ENCODE data around the gene TBX6. TPM values are rescaled to one million over a fixed set of nuclear protein-coding genes. Genes with fewer than 3 reads are reported as not detected.

The TBX6 gene
- total and polyA plus RNA-seq, 12 donors = 0.28 to 1.7 (median 0.57) TPM

- DNase-seq = no peak
- intact Hi-C loops (cut with DNase I) = loop anchor here in 2 of 10 donors (10.0 kb wide), 2 partner anchors 328 to 578 kb away; partner anchors contain the start of genes FBRS (in 1 of the 2), PRR14 (in 1 of the 2) and ZNF771 (in 1 of the 2)
Measured at GRCh38 chr16:30076276-30076791, 15.4 kb downstream of the TBX6 start.

DNA sequence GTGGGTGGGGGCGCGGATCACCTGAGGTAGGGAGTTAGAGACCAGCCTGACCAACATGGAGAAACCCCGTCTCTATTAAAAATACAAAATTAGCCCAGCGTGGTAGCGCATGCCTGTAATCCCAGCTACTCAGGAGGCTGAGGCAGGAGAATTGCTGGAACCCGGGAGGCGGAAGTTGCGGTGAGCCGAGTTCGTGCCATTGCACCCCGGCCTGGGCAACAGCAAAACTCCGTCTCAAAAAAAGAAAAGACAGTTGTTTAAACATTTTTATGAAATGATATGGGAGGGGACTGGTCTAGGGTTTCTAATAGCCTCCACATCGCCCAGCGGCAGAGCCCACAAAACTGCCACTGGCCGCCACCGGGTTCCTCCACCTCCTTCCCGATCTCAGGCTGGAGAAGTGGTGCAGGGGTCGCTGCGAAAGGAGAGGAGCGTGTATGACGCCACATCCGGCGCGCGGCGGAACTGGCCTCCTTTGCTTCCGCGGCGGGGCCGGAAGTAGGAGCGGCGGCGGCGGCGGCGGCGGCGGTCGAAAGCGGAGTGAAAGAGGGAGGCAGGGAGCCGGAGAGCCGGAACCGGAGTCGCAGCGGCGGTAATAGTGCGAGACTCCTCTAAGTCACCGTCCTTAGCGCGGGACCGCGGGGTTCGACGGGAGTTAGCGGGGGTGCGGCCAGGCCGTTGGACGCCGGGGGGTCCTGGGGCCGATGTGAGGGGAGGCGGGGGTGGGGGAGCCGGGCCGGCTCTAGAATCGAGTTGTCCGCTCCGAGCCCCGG is 16.0 kb downstream of the TBX6 start, which contains the start of gene PPP4C:
TSS of gene PPP4C (plus strand) at position 492 of the 773 bp plus-strand sequence. CDS start 384 bp downstream, outside the sequence.
- WGBS, 2 donors = 2% methylated on average over 58 to 67 of the region's 67 CpGs
- DNase-seq (peak; percentile 92 to 93), ATAC-seq (peak; percentile 86 to 97 (median 95))
- intact Hi-C loops (cut with DNase I) = loop anchor here in 3 of 10 donors (1.0 to 10.0 kb wide), 3 partner anchors 10 to 579 kb away; partner anchors contain the start of genes ALDOA (in 1 of the 3), FBRS (in 1 of the 3), PRR14 (in 1 of the 3) and ZNF771 (in 1 of the 3)
- TF ChIP-seq CTCF (IDR thresholded peaks at IDR 0.05) = peak in 3 of 9 donors; percentile 24 to 44 (median 34)
- Histone ChIP-seq H3K36me3 (peaks cover 3 to 70% (median 36%) of the 10 kb centered on the region in 9 donors), H3K27me3 (no peaks in the 10 kb centered on the region), H3K27ac (peak within 1 kb of the TSS; percentile 48 to 99 (median 96)), H3K4me1 (peaks cover 13 to 55% (median 41%) of the 10 kb centered on the region in 9 donors), H3K9me3 (no peaks in the 10 kb centered on the region), H3K4me3 (peak within 1 kb of the TSS; percentile 86 to 100 (median 98))

More at GRCh38 chr16:30076276-30076791, 15.4 kb downstream of the TBX6 start:
- peak; percentile 9 to 53 (median 21) for ATAC-seq
- Histone ChIP-seq H3K4me1 (peaks cover 13 to 49% (median 37%) of the 10 kb centered on the region in 9 donors), H3K27ac (peak overlapping the region; percentile 48 to 99 (median 96)), H3K36me3 (peaks cover 3 to 70% (median 36%) of the 10 kb centered on the region in 9 donors), H3K27me3 (no peaks in the 10 kb centered on the region), H3K9me3 (no peaks in the 10 kb centered on the region), H3K4me3 (peak overlapping the region; percentile 86 to 100 (median 98))
- no peak for TF ChIP-seq CTCF (IDR thresholded peaks at IDR 0.05)
- WGBS, 2 donors = 2% methylated on average over 33 of the region's 33 CpGs

- TF ChIP-seq CTCF (IDR thresholded peaks at IDR 0.05) = no peak
- Histone ChIP-seq H3K36me3 (peaks cover 8 to 80% (median 57%) of the 10 kb centered on the region in 9 donors), H3K27ac (peak overlapping the region in 6 of 10 donors; percentile 7 to 100 (median 54)), H3K4me3 (peak overlapping the region in 4 of 10 donors; percentile 10 to 100 (median 50)), H3K27me3 (no peaks in the 10 kb centered on the region), H3K4me1 (peaks cover 13 to 60% (median 57%) of the 10 kb centered on the region in 9 donors), H3K9me3 (no peaks in the 10 kb centered on the region)
- intact Hi-C loops (cut with DNase I) = loop anchor here in 2 of 10 donors (10.0 kb wide), 2 partner anchors 334 to 584 kb away; partner anchors contain the start of genes FBRS (in 1 of the 2), PRR14 (in 1 of the 2) and ZNF771 (in 1 of the 2)
- ATAC-seq = no peak
- no peak for DNase-seq
Measured at GRCh38 chr16:30070490-30070889, 21.2 kb downstream of the TBX6 start.

Data from heart right ventricle (tissue), 16 donors.